Brain microvascular endothelial cell (primary cell): Measurements from ENCODE around the gene GPRC5C.

ENCODE experiments used
- DNase-seq: peaks from one replicate; pipeline ENCODE4 v3.0.0-alpha.2; 2020
- H3K27ac ChIP-seq: fragments of 250-450 bp; sonication (Bioruptor Pico); 2 replicates; pipeline ENCODE4 v1.5.1; 2020; ENCODE audit warnings: mild to moderate bottlenecking, moderate library complexity
- H3K27me3 ChIP-seq: fragments of 250-450 bp; sonication (Bioruptor Pico); replicated peaks from 2 replicates; pipeline ENCODE4 v1.5.1; 2020; ENCODE audit warnings: mild to moderate bottlenecking
- H3K36me3 ChIP-seq: fragments of 250-450 bp; sonication (Bioruptor Pico); replicated peaks from 2 replicates; pipeline ENCODE4 v1.5.1; 2020; ENCODE audit warnings: mild to moderate bottlenecking
- H3K4me3 ChIP-seq: 2 replicates; pipeline ENCODE4 v1.5.1; 2011; ENCODE audit warnings: low read depth, mild to moderate bottlenecking, control low read depth, low read length, moderate library complexity
- CTCF ChIP-seq: IDR thresholded peaks from 2 replicates; pipeline ENCODE4 v1.5.1; 2011; ENCODE audit warnings: low read depth, mild to moderate bottlenecking, moderate library complexity, low read length, control low read depth, inconsistent platforms; ENCODE audit errors: missing control alignments
- in situ Hi-C: cut with HindIII; loops from 2 replicates; pipeline ENCODE4 v1.10.0; 2017; ENCODE audit warnings: low sequenced_read_pairs, low pct_ligation_motif_present

GPRC5C gene

DNA sequence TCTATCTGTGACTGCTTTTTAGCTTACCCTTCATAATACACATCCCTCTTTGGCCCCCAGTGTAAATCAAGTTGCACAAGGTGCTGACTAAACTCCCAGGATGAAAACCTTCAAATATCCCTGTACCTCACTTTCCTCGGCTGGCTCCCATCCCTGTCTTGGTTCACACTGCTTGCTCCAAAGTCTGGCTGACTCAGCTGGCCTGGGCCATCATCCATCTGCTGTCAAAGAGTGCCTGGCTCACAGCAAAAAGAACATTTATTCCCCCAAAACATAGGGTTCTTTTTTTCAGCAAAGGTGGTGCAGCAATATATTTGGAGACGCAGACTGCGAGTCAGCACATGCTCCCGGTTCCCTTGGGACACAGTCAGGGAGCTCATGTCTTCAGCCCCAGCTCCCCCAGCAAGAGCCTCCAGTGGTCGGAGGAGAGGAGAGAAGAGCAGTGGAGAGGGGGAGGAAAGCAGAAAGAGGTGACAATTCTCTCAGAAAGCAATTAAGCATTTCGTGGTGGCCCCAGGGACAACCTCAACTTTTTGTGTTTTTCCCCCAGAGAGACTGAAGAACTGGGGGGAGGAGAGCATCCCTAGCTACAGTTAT lies 38.4 kb upstream of the GPRC5C start:
- Histone ChIP-seq H3K4me3 (no peak overlapping the region), H3K27me3 (no peaks in the 10 kb centered on the region), H3K36me3 (no peaks in the 10 kb centered on the region), H3K27ac (no peak overlapping the region)
- no peak for DNase-seq
- TF ChIP-seq CTCF: no peak
- in situ Hi-C loops: no loop called here

GRCh38 chr17:74394275-74394950 lies 37.5 kb upstream of the GPRC5C start:
- H3K27me3 ChIP-seq: no peaks in the 10 kb centered on the region
- no peaks in the 10 kb centered on the region for H3K36me3 ChIP-seq
- TF ChIP-seq CTCF: no peak
- no peak overlapping the region for H3K4me3 ChIP-seq
- H3K27ac ChIP-seq: no peak overlapping the region
- DNase-seq: no peak
- in situ Hi-C loops: no loop called here

DNA sequence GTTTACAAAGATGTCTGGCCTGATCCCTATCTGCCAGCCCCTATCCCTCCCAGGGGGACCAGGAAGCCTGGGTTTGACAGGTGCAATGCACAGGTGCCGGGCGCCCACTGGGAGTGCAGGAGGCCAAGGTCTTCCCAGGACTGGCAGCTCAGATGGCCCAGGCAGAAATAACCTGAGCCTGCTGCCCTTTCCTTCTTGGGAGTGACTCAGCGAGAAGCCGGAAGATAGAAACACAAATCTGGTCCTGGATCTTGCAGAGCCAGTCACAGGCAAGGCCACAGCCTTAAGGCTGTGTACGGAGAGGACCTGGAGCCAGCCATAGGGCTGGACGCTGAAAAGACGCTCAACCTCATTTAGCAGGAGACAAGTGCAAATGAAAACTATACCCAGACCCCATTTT lies 36.9 kb upstream of the GPRC5C start:
- H3K27ac ChIP-seq: no peak overlapping the region
- DNase-seq: no peak
- H3K36me3 ChIP-seq: no peaks in the 10 kb centered on the region
- in situ Hi-C loops: no loop called here
- no peak overlapping the region for H3K4me3 ChIP-seq
- no peak for TF ChIP-seq CTCF
- H3K27me3 ChIP-seq: no peaks in the 10 kb centered on the region

- H3K27ac ChIP-seq: no peak overlapping the region
- no peaks in the 10 kb centered on the region for H3K27me3 ChIP-seq
- in situ Hi-C loops: no loop called here
- H3K36me3 ChIP-seq: no peaks in the 10 kb centered on the region
- no peak for DNase-seq
- TF ChIP-seq CTCF: no peak
- no peak overlapping the region for H3K4me3 ChIP-seq
Observed at GRCh38 chr17:74396567-74396966, 35.3 kb upstream of the GPRC5C start.

DNA sequence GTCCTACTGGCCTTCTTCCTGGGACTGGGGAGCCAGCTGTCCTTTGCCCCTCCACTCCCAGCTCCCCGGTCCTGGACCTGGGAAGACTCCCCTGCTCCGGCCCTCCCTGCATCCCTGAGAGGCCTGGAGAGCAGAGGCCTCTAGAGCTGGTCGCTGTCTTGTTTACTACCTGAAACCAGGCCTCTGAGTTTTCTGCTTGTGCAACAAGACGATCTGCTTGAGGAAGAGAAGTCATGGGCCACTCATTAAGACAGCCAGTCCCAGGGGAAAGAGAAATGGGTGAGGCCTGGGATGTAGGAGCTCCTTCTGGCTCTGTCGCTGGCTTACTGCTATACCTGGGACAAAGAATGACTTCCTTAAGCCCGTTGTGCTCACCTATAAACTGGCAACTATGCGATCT lies 29.8 kb upstream of the GPRC5C start:
- DNase-seq: no peak
- no peaks in the 10 kb centered on the region for H3K36me3 ChIP-seq
- TF ChIP-seq CTCF: no peak
- no peak overlapping the region for H3K27ac ChIP-seq
- in situ Hi-C loops: no loop called here
- no peaks in the 10 kb centered on the region for H3K27me3 ChIP-seq
- H3K4me3 ChIP-seq: no peak overlapping the region
